Smooth muscle cell (in vitro differentiated cells): Measurements from ENCODE around the gene CYP27B1. TPM values are rescaled to one million over a fixed set of nuclear protein-coding genes. Genes with fewer than 3 reads are reported as not detected.

Source experiments
- DNase-seq: peaks from one replicate; lab custom pipeline; 2025; ENCODE audit not compliant: unreplicated experiment; lab: John Stamatoyannopoulos, UW
- H2AFZ ChIP-seq: fragments of 200-600 bp; sonication (generic); 2 replicates; pipeline ENCODE4 v1.6.0; 2016; ENCODE audit warnings: antibody characterized with exemption, low read depth, mild to moderate bottlenecking
- H3F3A ChIP-seq: fragments of 200-600 bp; sonication (generic); 2 replicates; pipeline ENCODE4 v1.6.0; 2017; ENCODE audit warnings: antibody characterized with exemption, low read depth
- H3K27ac ChIP-seq: fragments of 200-600 bp; sonication (generic); 2 replicates; pipeline ENCODE4 v1.5.1; 2016; ENCODE audit warnings: low read depth, mild to moderate bottlenecking
- H3K27me3 ChIP-seq: fragments of 200-600 bp; sonication (generic); 2 replicates; pipeline ENCODE4 v1.6.1; 2016; ENCODE audit warnings: low read depth, mild to moderate bottlenecking
- H3K36me3 ChIP-seq: fragments of 200-600 bp; sonication (generic); 2 replicates; pipeline ENCODE4 v1.5.1; 2016; ENCODE audit warnings: low read depth
- H3K4me1 ChIP-seq: fragments of 200-600 bp; sonication (generic); 2 replicates; pipeline ENCODE4 v1.5.1; 2016; ENCODE audit warnings: low read depth
- H3K4me2 ChIP-seq: fragments of 200-600 bp; sonication (generic); 2 replicates; pipeline ENCODE4 v1.6.0; 2016; ENCODE audit warnings: mild to moderate bottlenecking
- H3K4me3 ChIP-seq: fragments of 200-600 bp; sonication (generic); 2 replicates; pipeline ENCODE4 v1.5.1; 2016; ENCODE audit warnings: mild to moderate bottlenecking
- H3K79me2 ChIP-seq: fragments of 200-600 bp; sonication (generic); 2 replicates; pipeline ENCODE4 v1.6.0; 2016; ENCODE audit warnings: low read depth, mild to moderate bottlenecking
- H3K9ac ChIP-seq: fragments of 200-600 bp; sonication (generic); 2 replicates; pipeline ENCODE4 v1.6.0; 2016; ENCODE audit warnings: low read depth
- H3K9me3 ChIP-seq: fragments of 200-600 bp; sonication (generic); replicated peaks from 2 replicates; pipeline ENCODE4 v1.5.1; 2016; ENCODE audit warnings: low read depth
- H4K20me1 ChIP-seq: fragments of 200-600 bp; sonication (generic); 2 replicates; pipeline ENCODE4 v1.6.0; 2016; ENCODE audit warnings: low read depth
- CTCF ChIP-seq: fragments of 200-600 bp; sonication (generic); IDR thresholded peaks from 2 replicates; pipeline ENCODE4 v1.5.1; 2017; ENCODE audit warnings: borderline replicate concordance, mild to moderate bottlenecking, antibody characterized with exemption; ENCODE audit not compliant: insufficient read depth, poor library complexity, severe bottlenecking
- WGBS: methylation state at CpG from one replicate; pipeline ENCODE4 v1.1.7; 2016; ENCODE audit warnings: low lambda C conversion rate; 5-methylcytosine and 5-hydroxymethylcytosine counted together
- polyA plus RNA-seq: library from polyadenylated mRNA; unstranded; fragments of >200 nt; fragmentation: Nextera tagmentation; extraction: Ambion mirVana; gene quantifications from 2 replicates; pipeline ENCODE4 v1.2.1, GENCODE V29; 2016
- total RNA-seq: library from RNA; depleted of rRNA; stranded (reverse); fragments of >200 nt; gene quantifications from 2 replicates; pipeline ENCODE4 v1.2.3, GENCODE V29; 2014

The CYP27B1 gene
- total and polyA plus RNA-seq, 2 experiments from 2014 or later, result 0.81 to 1.7 TPM

GRCh38 chr12:57754411-57755193 lies 12.3 kb downstream of the CYP27B1 start, which contains the start of gene MARCHF9:
TSS of gene MARCHF9 (plus strand) at chr12:57755103. CDS start at chr12:57755529, 426 bp downstream.
- peaks cover 23% of the 10 kb centered on the region for H3K4me1 ChIP-seq
- H4K20me1 ChIP-seq, result peaks cover under 1% of the 10 kb centered on the region
- peaks cover 7% of the 10 kb centered on the region for H3F3A ChIP-seq
- DNase-seq, result no peak
- H3K9me3 ChIP-seq, result no peaks in the 10 kb centered on the region
- peak within 1 kb of the TSS; percentile 63 for H3K4me3 ChIP-seq
- peak within 1 kb of the TSS; percentile 94 for H3K4me2 ChIP-seq
- no peak for TF ChIP-seq CTCF
- no peak within 1 kb of the TSS for H3K9ac ChIP-seq
- WGBS, result 2% methylated on average over 8 of the region's 41 CpGs
- H3K79me2 ChIP-seq, result peaks cover 20% of the 10 kb centered on the region
- peaks cover 35% of the 10 kb centered on the region for H3K27me3 ChIP-seq
- H3K27ac ChIP-seq, result no peak within 1 kb of the TSS
- no peaks in the 10 kb centered on the region for H3K36me3 ChIP-seq
- no peak within 1 kb of the TSS for H2AFZ ChIP-seq

- H3K27ac ChIP-seq, result no peak overlapping the region
- H4K20me1 ChIP-seq, result no peaks in the 10 kb centered on the region
- H3F3A ChIP-seq, result peaks cover 7% of the 10 kb centered on the region
- DNase-seq, result no peak
- H3K4me3 ChIP-seq, result peak overlapping the region; percentile 63
- H3K9me3 ChIP-seq, result no peaks in the 10 kb centered on the region
- no peak overlapping the region for H2AFZ ChIP-seq
- H3K27me3 ChIP-seq, result peaks cover 35% of the 10 kb centered on the region
- H3K9ac ChIP-seq, result no peak overlapping the region
- peaks cover 23% of the 10 kb centered on the region for H3K79me2 ChIP-seq
- peak overlapping the region; percentile 94 for H3K4me2 ChIP-seq
- TF ChIP-seq CTCF, result no peak
- 12% methylated on average over 1 of the region's 1 CpG for WGBS
- H3K36me3 ChIP-seq, result no peaks in the 10 kb centered on the region
- peaks cover 23% of the 10 kb centered on the region for H3K4me1 ChIP-seq
Observed at GRCh38 chr12:57753756-57754337, 13.0 kb downstream of the CYP27B1 start.

GRCh38 chr12:57752668-57753000 lies 14.2 kb downstream of the CYP27B1 start:
- no peak for DNase-seq
- Histone ChIP-seq H3K27ac (peak overlapping the region; percentile 35), H3K36me3 (no peaks in the 10 kb centered on the region), H3K4me2 (peak overlapping the region; percentile 80), H3K4me3 (peak overlapping the region; percentile 43), H4K20me1 (no peaks in the 10 kb centered on the region), H3K27me3 (peaks cover 31% of the 10 kb centered on the region), H3K79me2 (peaks cover 23% of the 10 kb centered on the region), H3K9me3 (no peaks in the 10 kb centered on the region), H3K4me1 (peaks cover 23% of the 10 kb centered on the region), H2AFZ (no peak overlapping the region), H3K9ac (peak overlapping the region; percentile 12), H3F3A (peaks cover 10% of the 10 kb centered on the region)
- no peak for TF ChIP-seq CTCF
- 11% methylated on average over 3 of the region's 5 CpGs for WGBS
